ENCODE results near the gene ETDB.
"Not testable (repeated sequence)": the region's sequence is repeated elsewhere in the genome, so short reads cannot be mapped to it uniquely, and the experiment has no call there.

Gene ETDB

GRCh38 chrX:135112096-135112729, 8.1 kb downstream of the ETDB start:
- peak; percentile 37 to 44 (median 42) for TF ChIP-seq CTCF (IDR thresholded peaks at IDR 0.05; ENCODE audit: unreplicated experiment in 3 of 3)
- Mint-ChIP-seq H3K27ac (no peak overlapping the region), H3K36me3 (ENCODE audit: low read depth) (no peaks in the 10 kb centered on the region), H3K9me3 (peaks cover 8% of the 10 kb centered on the region), H3K27me3 (ENCODE audit: low read depth) (peaks cover 6% of the 10 kb centered on the region), H3K4me1 (no peaks in the 10 kb centered on the region), H3K4me3 (no peak overlapping the region)

GRCh38 chrX:135109554-135109953, 10.8 kb downstream of the ETDB start:
- peaks cover 8% of the 10 kb centered on the region for H3K27me3 Mint-ChIP-seq (ENCODE audit: low read depth)
- no peak overlapping the region for H3K27ac Mint-ChIP-seq
- no peaks in the 10 kb centered on the region for H3K4me1 Mint-ChIP-seq
- peaks cover 8% of the 10 kb centered on the region for H3K9me3 Mint-ChIP-seq
- no peaks in the 10 kb centered on the region for H3K36me3 Mint-ChIP-seq (ENCODE audit: low read depth)
- H3K4me3 Mint-ChIP-seq: no peak overlapping the region
- no peak for TF ChIP-seq CTCF (IDR thresholded peaks at IDR 0.05; ENCODE audit: unreplicated experiment in 3 of 3)

DNA sequence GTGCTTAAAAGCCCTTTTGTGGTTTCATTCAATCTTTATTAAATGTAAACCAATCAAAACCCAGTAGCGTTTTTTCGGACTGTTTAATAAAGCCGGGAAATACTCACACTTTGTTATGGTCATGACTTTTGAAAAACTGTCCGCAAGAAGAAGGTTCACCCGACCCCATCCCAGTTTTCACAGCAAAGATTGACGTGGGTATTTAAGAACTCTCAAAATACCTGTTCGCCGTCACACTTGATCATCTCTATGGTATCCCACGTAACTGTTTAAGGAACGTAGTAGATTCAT, 20.9 kb downstream of the ETDB start:
- Mint-ChIP-seq H3K36me3 (ENCODE audit: low read depth) (no peaks in the 10 kb centered on the region), H3K27ac (no peak overlapping the region), H3K9me3 (peaks cover 11% of the 10 kb centered on the region), H3K4me3 (peak overlapping the region; percentile 73 to 80 (median 77)), H3K4me1 (no peaks in the 10 kb centered on the region), H3K27me3 (ENCODE audit: low read depth) (peaks cover 17% of the 10 kb centered on the region)
- no peak for TF ChIP-seq CTCF (IDR thresholded peaks at IDR 0.05; ENCODE audit: unreplicated experiment in 3 of 3)

- not testable (repeated sequence) for H3K4me1 Mint-ChIP-seq; H3K36me3 Mint-ChIP-seq (ENCODE audit: low read depth)
- Mint-ChIP-seq H3K27me3 (ENCODE audit: low read depth) (peaks cover 13% of the 10 kb centered on the region), H3K4me3 (peak overlapping the region; percentile 89 to 95 (median 92)), H3K9me3 (peaks cover 11% of the 10 kb centered on the region), H3K27ac (peak overlapping the region; percentile 74 to 95 (median 89))
Observed at GRCh38 chrX:135097196-135097744, 23.1 kb downstream of the ETDB start.

DNA sequence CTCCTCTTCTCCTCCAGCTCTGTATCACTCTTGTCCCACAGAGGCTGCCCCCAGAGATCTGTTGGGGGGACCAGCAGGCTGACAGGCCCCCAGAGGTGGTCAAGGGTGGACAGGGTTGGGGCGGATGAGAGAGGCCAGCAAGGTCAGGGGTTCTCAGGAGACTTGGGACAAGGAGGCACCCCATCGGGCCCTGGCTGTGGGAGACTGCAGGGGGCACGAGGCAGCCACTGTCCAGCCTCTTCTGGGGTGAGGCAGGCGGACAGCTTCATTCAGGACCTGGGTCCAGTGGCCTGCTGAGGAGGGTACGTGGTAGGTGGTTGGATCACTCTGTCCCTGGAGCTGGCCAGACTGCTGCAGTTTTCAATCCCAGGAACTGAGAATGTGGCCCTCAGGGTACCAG, 24.6 kb downstream of the ETDB start:
- Mint-ChIP-seq H3K4me3 (peak overlapping the region in 2 of 3 experiments; percentile 23 to 46), H3K9me3 (peaks cover 16% of the 10 kb centered on the region), H3K4me1 (no peaks in the 10 kb centered on the region), H3K27ac (no peak overlapping the region), H3K36me3 (ENCODE audit: low read depth) (no peaks in the 10 kb centered on the region), H3K27me3 (ENCODE audit: low read depth) (peaks cover 11% of the 10 kb centered on the region)
- TF ChIP-seq CTCF (IDR thresholded peaks at IDR 0.05; ENCODE audit: unreplicated experiment in 3 of 3): no peak

DNA sequence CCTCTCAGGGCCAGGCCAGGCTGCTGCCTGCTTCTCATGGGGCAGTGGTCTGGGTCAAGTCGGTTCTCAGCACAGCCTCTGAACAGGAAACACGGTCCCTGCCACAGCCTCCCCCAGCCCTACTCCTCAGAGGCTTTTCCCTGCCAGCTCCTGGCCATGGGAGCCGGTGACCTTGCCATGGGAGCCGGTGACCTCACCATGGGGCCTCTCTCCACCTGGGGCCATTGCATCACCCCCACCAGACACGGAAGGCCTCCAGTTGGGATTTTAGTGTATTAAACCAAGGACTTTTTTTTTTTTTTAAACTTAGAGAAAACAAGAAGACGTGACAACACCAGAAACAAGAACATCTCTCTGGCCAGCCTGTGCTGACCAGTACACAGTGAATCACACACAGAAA, 25.6 kb downstream of the ETDB start:
- Mint-ChIP-seq H3K9me3 (peaks cover 20% of the 10 kb centered on the region), H3K27me3 (ENCODE audit: low read depth) (peaks cover 13% of the 10 kb centered on the region), H3K4me3 (peak overlapping the region; percentile 61 to 78 (median 78)), H3K36me3 (ENCODE audit: low read depth) (no peaks in the 10 kb centered on the region), H3K4me1 (no peaks in the 10 kb centered on the region), H3K27ac (peak overlapping the region in 2 of 3 experiments; percentile 41 to 50)
- no peak for TF ChIP-seq CTCF (IDR thresholded peaks at IDR 0.05; ENCODE audit: unreplicated experiment in 3 of 3)

Data from nephron (organoid).